ENCODE measurements around the gene ISOC2.
"Not testable (repeated sequence)": the region's sequence is repeated elsewhere in the genome, so short reads cannot be mapped to it uniquely, and the experiment has no call there.

The ISOC2 gene

DNA sequence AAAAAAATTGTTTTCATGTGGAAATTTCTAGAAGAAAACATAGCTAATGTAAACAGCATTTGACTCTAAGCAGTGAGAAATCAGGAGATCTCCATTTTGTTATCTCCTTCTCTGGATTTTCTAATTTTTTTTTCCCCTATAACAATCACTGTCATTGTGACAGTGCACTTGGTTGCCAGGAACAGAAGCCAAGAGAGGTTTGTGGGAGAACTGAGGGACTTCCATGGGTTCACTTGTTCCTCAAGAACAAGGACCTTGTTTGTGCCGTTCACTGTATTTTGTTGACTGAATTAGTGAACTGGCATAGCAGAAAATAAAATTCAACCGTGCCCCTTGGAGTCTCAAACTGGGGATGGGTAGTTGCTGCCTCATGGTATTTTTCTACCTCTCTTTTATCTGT, 35.4 kb downstream of the ISOC2 start:
- TF ChIP-seq, protein P1, sequence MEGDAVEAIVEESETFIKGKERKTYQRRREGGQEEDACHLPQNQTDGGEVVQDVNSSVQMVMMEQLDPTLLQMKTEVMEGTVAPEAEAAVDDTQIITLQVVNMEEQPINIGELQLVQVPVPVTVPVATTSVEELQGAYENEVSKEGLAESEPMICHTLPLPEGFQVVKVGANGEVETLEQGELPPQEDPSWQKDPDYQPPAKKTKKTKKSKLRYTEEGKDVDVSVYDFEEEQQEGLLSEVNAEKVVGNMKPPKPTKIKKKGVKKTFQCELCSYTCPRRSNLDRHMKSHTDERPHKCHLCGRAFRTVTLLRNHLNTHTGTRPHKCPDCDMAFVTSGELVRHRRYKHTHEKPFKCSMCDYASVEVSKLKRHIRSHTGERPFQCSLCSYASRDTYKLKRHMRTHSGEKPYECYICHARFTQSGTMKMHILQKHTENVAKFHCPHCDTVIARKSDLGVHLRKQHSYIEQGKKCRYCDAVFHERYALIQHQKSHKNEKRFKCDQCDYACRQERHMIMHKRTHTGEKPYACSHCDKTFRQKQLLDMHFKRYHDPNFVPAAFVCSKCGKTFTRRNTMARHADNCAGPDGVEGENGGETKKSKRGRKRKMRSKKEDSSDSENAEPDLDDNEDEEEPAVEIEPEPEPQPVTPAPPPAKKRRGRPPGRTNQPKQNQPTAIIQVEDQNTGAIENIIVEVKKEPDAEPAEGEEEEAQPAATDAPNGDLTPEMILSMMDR (IDR thresholded peaks at IDR 0.05; ENCODE audit: insufficient read depth, low read depth, low read length, missing control alignments): no peak
- H3K4me3 ChIP-seq (ENCODE audit: low read depth, low read length): no peak overlapping the region
- DNase-seq (ENCODE audit: low read depth): no peak

DNA sequence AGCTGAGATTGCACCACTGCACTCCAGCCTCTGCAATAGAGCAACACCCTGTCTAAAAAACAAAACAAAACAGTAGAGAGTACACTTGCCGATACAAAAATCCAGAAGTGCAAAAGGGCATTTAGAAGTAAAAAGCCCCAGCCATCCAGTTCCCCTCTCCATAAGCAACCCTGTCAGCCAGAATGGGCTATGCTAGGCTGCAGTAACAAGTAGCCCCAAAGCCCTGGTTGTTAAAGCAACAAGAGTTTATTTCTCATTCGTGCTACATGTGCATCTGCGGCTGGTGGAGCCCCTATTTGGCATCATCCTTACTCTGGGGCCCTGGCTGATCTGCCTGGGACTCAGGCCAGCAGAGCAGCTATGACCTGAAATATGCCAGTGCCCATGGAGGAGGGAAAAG, 36.9 kb downstream of the ISOC2 start:
- H3K4me3 ChIP-seq (ENCODE audit: low read depth, low read length): no peak overlapping the region
- no peak for DNase-seq (ENCODE audit: low read depth)
- TF ChIP-seq, protein P1 (IDR thresholded peaks at IDR 0.05; ENCODE audit: insufficient read depth, low read depth, low read length, missing control alignments): no peak

DNA sequence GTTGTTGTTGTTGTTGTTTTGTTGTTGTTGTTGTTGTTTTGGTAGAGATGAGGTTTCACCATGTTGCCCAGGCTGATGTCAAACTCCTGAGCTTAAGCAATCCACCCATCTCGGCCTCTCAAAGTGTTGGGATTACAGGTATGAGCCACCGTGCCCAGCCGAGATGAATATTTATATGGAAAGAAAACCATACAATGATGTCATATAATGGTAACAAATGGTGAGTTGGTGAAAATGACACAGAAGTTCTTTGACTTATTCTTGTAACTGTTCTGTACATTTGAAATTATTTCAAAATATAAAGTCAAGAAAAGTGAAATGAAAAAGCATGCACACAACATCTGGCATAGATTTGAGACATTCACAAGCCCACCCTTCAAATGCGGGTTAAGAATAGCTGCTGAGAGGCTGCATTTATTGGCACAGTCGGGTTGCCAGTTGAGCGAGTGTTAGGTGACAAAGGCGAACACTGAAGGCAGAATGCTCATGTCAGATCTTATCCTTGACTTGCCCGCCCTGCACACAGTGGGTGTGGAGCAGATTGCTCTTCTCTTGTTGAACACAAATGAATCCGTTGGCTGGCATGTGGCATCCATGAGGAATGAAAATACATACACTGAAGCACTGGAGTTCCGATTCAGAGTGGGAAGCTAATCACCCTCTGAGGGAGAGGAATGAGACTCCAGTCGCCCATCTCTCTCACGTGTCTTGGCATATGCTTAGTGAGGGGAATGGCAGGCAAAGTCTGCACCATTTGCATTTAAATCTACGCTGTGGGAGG, 38.0 kb downstream of the ISOC2 start:
- no peak overlapping the region for H3K4me3 ChIP-seq (ENCODE audit: low read depth, low read length)
- DNase-seq (ENCODE audit: low read depth): no peak
- TF ChIP-seq, protein P1 (IDR thresholded peaks at IDR 0.05; ENCODE audit: insufficient read depth, low read depth, low read length, missing control alignments): no peak

DNA sequence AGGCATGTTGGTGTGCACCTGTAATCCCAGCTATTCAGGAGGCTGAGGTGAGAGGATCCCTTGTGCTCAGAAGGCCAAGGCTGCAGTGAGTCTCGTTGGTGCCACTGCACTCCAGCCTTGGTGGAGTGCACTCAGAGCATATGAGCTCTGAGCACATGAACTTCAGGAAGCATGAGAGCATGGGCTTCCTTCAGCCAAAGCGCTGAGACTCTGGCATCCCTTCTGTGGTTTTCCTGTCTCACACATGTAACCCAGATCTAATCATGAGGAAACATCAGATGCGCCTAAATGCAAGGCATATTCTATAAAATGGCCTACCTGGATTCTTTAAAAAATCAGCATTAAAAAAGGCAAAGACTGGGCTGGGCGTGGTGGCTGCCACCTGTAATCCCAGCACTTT, 40.2 kb downstream of the ISOC2 start:
- DNase-seq (ENCODE audit: low read depth); H3K4me3 ChIP-seq (ENCODE audit: low read depth, low read length): not testable (repeated sequence)

DNA sequence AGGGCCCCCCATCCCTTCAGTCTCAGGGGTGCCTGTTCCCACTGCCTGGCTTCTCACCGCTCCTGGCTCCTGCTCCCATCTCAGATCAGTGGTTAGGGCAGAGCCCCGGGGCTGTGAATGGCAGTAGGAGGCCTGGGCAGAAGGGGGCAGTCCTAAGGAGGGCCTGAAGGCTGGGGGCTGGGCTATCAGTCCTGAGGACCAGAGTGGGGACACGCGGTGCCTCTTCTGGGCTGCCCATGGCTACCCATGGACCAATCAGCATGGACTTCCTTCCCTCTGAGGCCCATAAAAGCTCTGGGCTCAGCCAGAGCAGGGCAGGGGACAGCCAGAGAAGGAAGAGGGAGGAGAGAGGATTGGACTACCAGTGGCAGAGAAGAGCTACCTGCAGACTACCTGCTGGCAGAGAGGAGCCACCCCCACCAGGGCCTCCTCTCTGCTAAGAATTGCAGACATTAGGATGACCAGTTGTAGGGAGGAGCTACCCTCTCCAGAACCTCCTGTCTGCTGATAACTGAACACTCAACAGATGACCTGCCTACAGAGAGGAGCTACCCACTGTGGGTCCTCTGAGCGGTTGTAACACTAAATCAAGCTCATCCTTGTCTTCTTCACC, 41.7 kb downstream of the ISOC2 start:
- DNase-seq (ENCODE audit: low read depth): no peak
- H3K4me3 ChIP-seq (ENCODE audit: low read depth, low read length): no peak overlapping the region
- TF ChIP-seq, protein P1 (IDR thresholded peaks at IDR 0.05; ENCODE audit: insufficient read depth, low read depth, low read length, missing control alignments): no peak

DNA sequence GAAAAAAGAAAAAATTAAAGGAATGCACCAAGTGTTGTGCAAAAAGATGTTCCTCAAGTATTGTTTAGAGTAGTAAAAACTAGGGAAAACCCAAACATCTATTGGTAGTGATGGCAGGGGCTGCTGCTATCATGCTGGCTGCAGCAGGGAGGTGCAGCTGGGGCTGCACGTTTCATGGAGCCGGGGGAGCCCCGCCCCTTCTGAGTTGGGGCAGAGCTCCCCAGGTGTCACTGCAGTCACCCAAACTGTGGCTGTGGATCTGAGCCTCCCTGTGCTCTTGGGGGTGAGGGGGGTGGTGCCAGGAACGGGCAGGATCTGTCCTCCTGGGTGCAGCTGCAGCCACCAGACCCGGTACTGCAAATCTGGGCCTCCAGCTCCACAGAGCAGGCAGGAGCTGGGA, 42.3 kb downstream of the ISOC2 start:
- H3K4me3 ChIP-seq (ENCODE audit: low read depth, low read length): no peak overlapping the region
- no peak for DNase-seq (ENCODE audit: low read depth)
- TF ChIP-seq, protein P1 (IDR thresholded peaks at IDR 0.05; ENCODE audit: insufficient read depth, low read depth, low read length, missing control alignments): no peak

DNA sequence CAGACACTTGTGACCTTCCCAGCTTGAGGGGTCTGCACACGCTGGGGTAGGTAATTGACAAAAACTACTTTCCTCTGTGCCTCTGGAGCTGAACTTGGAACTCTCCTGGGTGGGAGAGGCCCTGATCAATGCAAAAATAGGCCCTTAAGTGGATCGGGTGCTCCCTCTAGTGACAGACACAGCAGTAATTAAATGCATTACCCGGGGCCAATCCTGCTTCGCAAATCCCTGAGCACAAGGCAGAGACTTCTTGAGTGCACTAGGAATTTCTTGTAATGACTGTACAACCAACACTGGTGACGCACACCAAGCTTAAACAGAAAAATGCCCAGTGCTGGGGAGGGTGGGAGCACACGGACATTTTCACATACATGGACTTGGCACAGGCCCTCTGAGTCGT, 43.3 kb downstream of the ISOC2 start:
- DNase-seq (ENCODE audit: low read depth): peak; percentile 75

More for the DNA sequence above, 43.3 kb downstream of the ISOC2 start:
- no peak overlapping the region for H3K4me3 ChIP-seq (ENCODE audit: low read depth, low read length)
- TF ChIP-seq, protein P1 (IDR thresholded peaks at IDR 0.05; ENCODE audit: insufficient read depth, low read depth, low read length, missing control alignments): peak; percentile 71
